Fibroblast of lung (primary cell): ENCODE measurements around the gene FOXB2. TPM values are rescaled to one million over a fixed set of nuclear protein-coding genes. Genes with fewer than 3 reads are reported as not detected.

Experiments
- DNase-seq, 2 donors: peaks; one replicate each; pipeline versions ENCODE4 v3.0.0 to v3.0.0-alpha.2; 2010; ENCODE audit warnings: low read depth in 2 of 2
- H2AFZ ChIP-seq: 2 replicates; pipeline ENCODE4 v1.5.1; 2012; ENCODE audit warnings: low read length, control low read depth, inconsistent platforms
- H3K27ac ChIP-seq: 2 replicates; pipeline ENCODE4 v1.5.1; 2011; ENCODE audit warnings: low read length, control low read depth; ENCODE audit not compliant: insufficient read depth
- H3K27me3 ChIP-seq: 2 replicates; pipeline ENCODE4 v1.5.1; 2011; ENCODE audit warnings: mild to moderate bottlenecking, low read length; ENCODE audit not compliant: control insufficient read depth, insufficient read depth
- H3K36me3 ChIP-seq: 2 replicates; pipeline ENCODE4 v1.5.1; 2011; ENCODE audit warnings: low read length; ENCODE audit not compliant: control insufficient read depth, insufficient read depth
- H3K4me1 ChIP-seq: 2 replicates; pipeline ENCODE4 v1.5.1; 2011; ENCODE audit warnings: low read length; ENCODE audit not compliant: control insufficient read depth, insufficient read depth; ENCODE audit errors: extremely low read depth
- H3K4me2 ChIP-seq: 2 replicates; pipeline ENCODE4 v1.5.1; 2011; ENCODE audit warnings: low read length, control low read depth; ENCODE audit not compliant: insufficient read depth; ENCODE audit errors: extremely low read depth
- H3K4me3 ChIP-seq, 4 experiments: fragments of 200-600 bp in 1 of 4; sonication (generic) in 1 of 4; replicated peaks in 1 of 4; 2 replicates each; pipeline ENCODE4 v1.5.1; 2011 to 2016; ENCODE audit warnings: low read length in 4 of 4, low read depth in 3 of 4, mild to moderate bottlenecking in 3 of 4, control low read depth in 2 of 4, inconsistent platforms in 1 of 4, mixed read lengths in 1 of 4; ENCODE audit not compliant: insufficient read depth in 1 of 4; ENCODE audit errors: control extremely low read depth in 1 of 4
- H3K79me2 ChIP-seq: 2 replicates; pipeline ENCODE4 v1.5.1; 2012; ENCODE audit warnings: mild to moderate bottlenecking, low read length, inconsistent platforms; ENCODE audit not compliant: control insufficient read depth, insufficient read depth
- H3K9ac ChIP-seq: 2 replicates; pipeline ENCODE4 v1.5.1; 2011; ENCODE audit warnings: mild to moderate bottlenecking, low read length, control low read depth; ENCODE audit not compliant: insufficient read depth
- H3K9me3 ChIP-seq: 2 replicates; pipeline ENCODE4 v1.5.1; 2012; ENCODE audit warnings: low read depth, low read length; ENCODE audit not compliant: control insufficient read depth, insufficient read depth
- H4K20me1 ChIP-seq: 2 replicates; pipeline ENCODE4 v1.5.1; 2011; ENCODE audit warnings: low read length; ENCODE audit not compliant: control insufficient read depth, insufficient read depth; ENCODE audit errors: extremely low read depth
- CTCF ChIP-seq, 2 donors: IDR thresholded peaks in 1 of 2; conservative IDR thresholded peaks in 1 of 2; 1 replicate in 1 of 2; 2 replicates in 1 of 2; pipeline ENCODE4 v1.5.1; 2011 to 2012; ENCODE audit warnings: low read length in 2 of 2, control low read depth in 1 of 2, inconsistent platforms in 1 of 2, low read depth in 1 of 2, mild to moderate bottlenecking in 1 of 2
- EZH2 ChIP-seq: IDR thresholded peaks from 2 replicates; pipeline ENCODE4 v1.5.1; 2012; ENCODE audit warnings: low read length, control low read depth, mild to moderate bottlenecking; ENCODE audit errors: missing control alignments
- polyA plus RNA-seq, 2 donors: library from polyadenylated mRNA; depleted of rRNA in 1 of 2; stranded (reverse) in 1 of 2; unstranded in 1 of 2; fragments of >200 nt; gene quantifications; 2 replicates each; pipeline ENCODE4 v1.2.1, GENCODE V29; 2011 to 2012; ENCODE audit warnings: missing spikeins in 1 of 2
- total RNA-seq: library from RNA; depleted of rRNA; stranded (reverse); fragments of >200 nt; gene quantifications from 2 replicates; pipeline ENCODE4 v1.2.1, GENCODE V29; 2014

FOXB2 gene
- total and polyA plus RNA-seq, 2 donors (not counting 1 experiment from before 2014, with no cell fraction given): not detected

GRCh38 chr9:76996700-76997099, 22.8 kb upstream of the FOXB2 start:
- Histone ChIP-seq H2AFZ (no peak overlapping the region), H4K20me1 (no peaks in the 10 kb centered on the region), H3K9ac (no peak overlapping the region), H3K4me1 (no peaks in the 10 kb centered on the region), H3K4me3 (no peak overlapping the region), H3K9me3 (no peaks in the 10 kb centered on the region), H3K27ac (no peak overlapping the region), H3K27me3 (no peaks in the 10 kb centered on the region), H3K4me2 (no peak overlapping the region), H3K36me3 (no peaks in the 10 kb centered on the region), H3K79me2 (no peaks in the 10 kb centered on the region)
- DNase-seq: peak in 1 of 2 donors; percentile 25
- TF ChIP-seq EZH2 (no peak), CTCF (conservative IDR thresholded peaks at IDR 0.05 in 1 of 2, IDR thresholded peaks at IDR 0.05 in 1 of 2; ENCODE audit: low read depth in 1 of 2, low read length in 2 of 2) (peak; percentile 60 to 78)

GRCh38 chr9:76999261-76999660, 20.2 kb upstream of the FOXB2 start:
- Histone ChIP-seq H3K4me1 (no peaks in the 10 kb centered on the region), H3K4me3 (no peak overlapping the region), H3K79me2 (no peaks in the 10 kb centered on the region), H4K20me1 (no peaks in the 10 kb centered on the region), H3K9me3 (no peaks in the 10 kb centered on the region), H3K27me3 (no peaks in the 10 kb centered on the region), H2AFZ (no peak overlapping the region), H3K36me3 (no peaks in the 10 kb centered on the region), H3K4me2 (no peak overlapping the region), H3K27ac (no peak overlapping the region), H3K9ac (no peak overlapping the region)
- DNase-seq: no peak
- TF ChIP-seq CTCF (conservative IDR thresholded peaks at IDR 0.05 in 1 of 2, IDR thresholded peaks at IDR 0.05 in 1 of 2; ENCODE audit: low read depth in 1 of 2, low read length in 2 of 2) (no peak), EZH2 (no peak)

GRCh38 chr9:77000330-77000729, 19.1 kb upstream of the FOXB2 start:
- H3K4me2 ChIP-seq: no peak overlapping the region
- no peak overlapping the region for H3K9ac ChIP-seq
- no peaks in the 10 kb centered on the region for H3K36me3 ChIP-seq
- H2AFZ ChIP-seq: no peak overlapping the region
- H4K20me1 ChIP-seq: no peaks in the 10 kb centered on the region
- no peaks in the 10 kb centered on the region for H3K79me2 ChIP-seq
- H3K9me3 ChIP-seq: no peaks in the 10 kb centered on the region
- DNase-seq: no peak
- TF ChIP-seq EZH2: no peak
- TF ChIP-seq CTCF (conservative IDR thresholded peaks at IDR 0.05 in 1 of 2, IDR thresholded peaks at IDR 0.05 in 1 of 2; ENCODE audit: low read depth in 1 of 2, low read length in 2 of 2): no peak
- H3K27me3 ChIP-seq: no peaks in the 10 kb centered on the region
- no peaks in the 10 kb centered on the region for H3K4me1 ChIP-seq
- H3K27ac ChIP-seq: no peak overlapping the region
- H3K4me3 ChIP-seq: no peak overlapping the region
